Measurements from ENCODE around the gene KLHL15. TPM values are rescaled to one million over a fixed set of nuclear protein-coding genes. Genes with fewer than 3 reads are reported as not detected.

Gene KLHL15
- total RNA-seq, 4 donors from 2014 or later: 3.1 to 7.4 (median 5.5) TPM

DNA sequence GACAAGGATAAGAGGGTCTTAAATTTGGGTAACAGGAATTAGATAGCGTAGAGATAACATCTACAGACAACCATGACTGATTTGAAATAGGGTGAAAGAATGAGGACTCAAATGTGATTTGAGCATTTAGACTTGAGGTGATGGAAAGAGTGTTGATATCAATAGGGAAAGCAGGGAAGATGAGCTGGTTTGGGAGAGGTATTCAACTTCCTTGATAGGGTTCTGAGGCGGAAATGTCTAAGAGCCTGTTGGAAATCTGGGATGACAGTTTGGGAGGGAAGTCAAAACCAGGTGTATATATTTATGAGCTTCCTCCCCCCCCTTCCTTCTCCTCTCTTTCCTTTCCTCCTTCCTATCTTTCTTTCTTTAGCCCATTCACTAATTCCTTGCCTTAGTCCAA lies 36.5 kb downstream of the KLHL15 start:
- Histone ChIP-seq H3K36me3 (peaks cover 0 to 15% (median 0%) of the 10 kb centered on the region in 3 donors), H3K27ac (no peak overlapping the region), H3K27me3 (no peaks in the 10 kb centered on the region), H3K4me3 (no peak overlapping the region), H3K4me1 (no peaks in the 10 kb centered on the region), H3K9me3 (no peaks in the 10 kb centered on the region)
- no peak for DNase-seq
- TF ChIP-seq, protein P1, sequence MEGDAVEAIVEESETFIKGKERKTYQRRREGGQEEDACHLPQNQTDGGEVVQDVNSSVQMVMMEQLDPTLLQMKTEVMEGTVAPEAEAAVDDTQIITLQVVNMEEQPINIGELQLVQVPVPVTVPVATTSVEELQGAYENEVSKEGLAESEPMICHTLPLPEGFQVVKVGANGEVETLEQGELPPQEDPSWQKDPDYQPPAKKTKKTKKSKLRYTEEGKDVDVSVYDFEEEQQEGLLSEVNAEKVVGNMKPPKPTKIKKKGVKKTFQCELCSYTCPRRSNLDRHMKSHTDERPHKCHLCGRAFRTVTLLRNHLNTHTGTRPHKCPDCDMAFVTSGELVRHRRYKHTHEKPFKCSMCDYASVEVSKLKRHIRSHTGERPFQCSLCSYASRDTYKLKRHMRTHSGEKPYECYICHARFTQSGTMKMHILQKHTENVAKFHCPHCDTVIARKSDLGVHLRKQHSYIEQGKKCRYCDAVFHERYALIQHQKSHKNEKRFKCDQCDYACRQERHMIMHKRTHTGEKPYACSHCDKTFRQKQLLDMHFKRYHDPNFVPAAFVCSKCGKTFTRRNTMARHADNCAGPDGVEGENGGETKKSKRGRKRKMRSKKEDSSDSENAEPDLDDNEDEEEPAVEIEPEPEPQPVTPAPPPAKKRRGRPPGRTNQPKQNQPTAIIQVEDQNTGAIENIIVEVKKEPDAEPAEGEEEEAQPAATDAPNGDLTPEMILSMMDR (IDR thresholded peaks at IDR 0.05): no peak
- TF ChIP-seq POLR2A (IDR thresholded peaks at IDR 0.05): no peak

- H3K4me3 ChIP-seq: no peak overlapping the region
- no peaks in the 10 kb centered on the region for H3K27me3 ChIP-seq
- peaks cover 0 to 15% (median 0%) of the 10 kb centered on the region in 3 donors for H3K36me3 ChIP-seq
- H3K27ac ChIP-seq: no peak overlapping the region
- no peaks in the 10 kb centered on the region for H3K4me1 ChIP-seq
- H3K9me3 ChIP-seq: no peaks in the 10 kb centered on the region
- TF ChIP-seq, protein P1 (IDR thresholded peaks at IDR 0.05): no peak
- TF ChIP-seq POLR2A (IDR thresholded peaks at IDR 0.05): no peak
- DNase-seq: no peak
Observed at GRCh38 chrX:23989689-23990088, 37.3 kb downstream of the KLHL15 start.

DNA sequence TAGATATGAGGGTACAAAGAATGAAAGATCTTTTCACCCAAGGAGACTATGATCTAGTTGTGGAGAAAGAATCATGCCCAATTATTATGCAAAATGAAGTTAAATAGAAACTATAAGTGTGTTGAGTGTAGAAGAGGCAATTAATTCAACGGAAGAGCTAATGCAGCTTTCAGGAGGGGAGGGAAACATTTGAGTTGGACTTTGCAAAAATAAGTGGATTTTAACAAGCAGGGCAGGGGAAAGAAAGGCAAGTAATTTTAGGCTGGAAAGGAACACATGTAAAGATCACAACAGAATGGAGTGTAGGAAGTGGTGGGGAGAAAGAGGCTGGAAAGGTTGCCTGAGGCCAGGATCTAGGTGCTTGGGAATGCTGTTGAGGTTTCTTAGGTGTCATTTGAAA lies 44.1 kb downstream of the KLHL15 start:
- Histone ChIP-seq H3K4me3 (no peak overlapping the region), H3K9me3 (no peaks in the 10 kb centered on the region), H3K27me3 (no peaks in the 10 kb centered on the region), H3K36me3 (peaks cover 0 to 8% (median 0%) of the 10 kb centered on the region in 3 donors), H3K27ac (no peak overlapping the region), H3K4me1 (no peaks in the 10 kb centered on the region)
- DNase-seq: no peak
- no peak for TF ChIP-seq POLR2A (IDR thresholded peaks at IDR 0.05)
- TF ChIP-seq, protein P1 (IDR thresholded peaks at IDR 0.05): no peak

GRCh38 chrX:23981711-23982110 lies 45.3 kb downstream of the KLHL15 start:
- H3K27me3 ChIP-seq: no peaks in the 10 kb centered on the region
- TF ChIP-seq POLR2A (IDR thresholded peaks at IDR 0.05): no peak
- DNase-seq: no peak
- H3K9me3 ChIP-seq: no peaks in the 10 kb centered on the region
- H3K36me3 ChIP-seq: no peaks in the 10 kb centered on the region
- H3K4me1 ChIP-seq: no peaks in the 10 kb centered on the region
- H3K4me3 ChIP-seq: no peak overlapping the region
- H3K27ac ChIP-seq: no peak overlapping the region

DNA sequence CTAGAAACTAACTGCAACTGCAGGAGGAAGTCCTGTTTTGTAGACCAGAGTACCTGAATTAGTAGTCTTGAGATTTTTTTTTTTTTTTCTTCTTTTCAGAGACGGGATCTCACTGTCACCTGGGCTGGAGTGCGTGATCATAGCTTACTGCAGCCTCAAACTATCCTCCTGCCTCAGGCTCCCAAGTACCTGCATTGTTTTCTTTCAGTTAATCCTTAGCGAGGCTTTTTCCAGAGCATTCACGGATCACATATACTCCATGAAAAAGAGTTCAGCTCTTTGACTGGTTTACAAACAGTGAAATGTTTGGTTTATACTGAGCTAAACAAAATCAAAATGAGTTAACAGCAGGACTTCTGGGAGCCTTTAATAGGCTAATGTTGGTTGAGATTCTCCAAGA lies 45.8 kb downstream of the KLHL15 start:
- no peak for DNase-seq
- no peak for TF ChIP-seq POLR2A (IDR thresholded peaks at IDR 0.05)
- TF ChIP-seq, protein P1 (IDR thresholded peaks at IDR 0.05): no peak
- H3K9me3 ChIP-seq: no peaks in the 10 kb centered on the region
- no peaks in the 10 kb centered on the region for H3K4me1 ChIP-seq
- no peaks in the 10 kb centered on the region for H3K36me3 ChIP-seq
- H3K4me3 ChIP-seq: no peak overlapping the region
- H3K27ac ChIP-seq: no peak overlapping the region
- no peaks in the 10 kb centered on the region for H3K27me3 ChIP-seq

DNA sequence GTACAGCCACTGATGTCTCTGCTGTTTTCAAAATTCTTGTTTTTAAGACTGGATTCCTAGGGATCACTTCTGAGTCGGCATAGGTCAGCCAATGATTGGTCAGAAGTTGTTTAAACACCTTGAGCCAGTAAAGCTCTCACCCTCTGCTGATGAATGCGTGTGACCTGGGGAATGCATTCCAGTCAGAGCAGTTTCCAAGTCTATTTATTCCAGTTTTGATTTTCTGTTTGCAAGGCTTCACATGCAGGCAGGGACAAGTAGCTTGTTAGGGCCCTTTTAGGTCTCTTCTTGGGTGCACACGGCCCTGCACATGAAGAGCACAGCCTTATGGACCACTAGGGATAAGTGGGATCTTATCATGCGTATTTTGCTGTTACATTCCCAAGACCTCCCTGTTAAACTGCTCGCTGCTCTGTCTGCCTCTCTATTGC lies 47.0 kb downstream of the KLHL15 start:
- Histone ChIP-seq H3K27me3 (no peaks in the 10 kb centered on the region), H3K36me3 (no peaks in the 10 kb centered on the region), H3K4me3 (no peak overlapping the region), H3K9me3 (no peaks in the 10 kb centered on the region), H3K4me1 (no peaks in the 10 kb centered on the region), H3K27ac (no peak overlapping the region)
- no peak for DNase-seq
- TF ChIP-seq, protein P1 (IDR thresholded peaks at IDR 0.05): no peak
- TF ChIP-seq POLR2A (IDR thresholded peaks at IDR 0.05): no peak

Data from Peyer's patch (tissue), 4 donors.